SH-SY5Y (cell line): ENCODE data around the gene PEAR1.

Source experiments
- GATA2 ChIP-seq: IDR thresholded peaks from 2 replicates; pipeline ENCODE4 v1.6.1; 2011; ENCODE audit warnings: mild to moderate bottlenecking, low read depth, low read length
- GATA3 ChIP-seq: IDR thresholded peaks from 2 replicates; pipeline ENCODE4 v1.6.1; 2011; ENCODE audit warnings: low read depth, mild to moderate bottlenecking, low read length, moderate library complexity

GRCh38 chr1:156959925-156960324 lies 66.4 kb downstream of the PEAR1 start:
- TF ChIP-seq GATA2 (no peak), GATA3 (no peak)
